Breast epithelium (tissue), 4 donors: ENCODE measurements around the gene SOX10. TPM values are rescaled to one million over a fixed set of nuclear protein-coding genes. Genes with fewer than 3 reads are reported as not detected.

Source experiments
- DNase-seq, 2 donors: peaks; one replicate each; pipeline ENCODE4 v3.0.0-alpha.2; 2019; ENCODE audit warnings: low spot score in 2 of 2
- H3K27ac ChIP-seq, 2 donors: fragments of 200-600 bp; sonication (generic) in 1 of 2; one replicate each; pipeline ENCODE4 v1.5.1; 2016 to 2019; ENCODE audit warnings: mild to moderate bottlenecking in 1 of 2
- H3K27me3 ChIP-seq, 2 donors: fragments of 200-600 bp; sonication (generic) in 1 of 2; one replicate each; pipeline versions ENCODE4 v1.5.1 to v1.6.0; 2017 to 2019; ENCODE audit warnings: control low read depth in 1 of 2, mild to moderate bottlenecking in 1 of 2
- H3K36me3 ChIP-seq: fragments of 200-600 bp; one replicate; pipeline ENCODE4 v1.5.1; 2019
- H3K4me1 ChIP-seq, 2 donors: fragments of 200-600 bp; sonication (generic); one replicate each; pipeline ENCODE4 v1.5.1; 2016 to 2019; ENCODE audit warnings: control low read depth in 1 of 2
- H3K4me3 ChIP-seq, 3 donors: fragments of 200-600 bp; sonication (generic); 1 replicate in 2 of 3; 2 replicates in 1 of 3; pipeline ENCODE4 v1.5.1; 2016 to 2019; ENCODE audit warnings: mild to moderate bottlenecking in 3 of 3, moderate library complexity in 2 of 3
- H3K9me3 ChIP-seq, 2 donors: fragments of 200-600 bp; sonication (generic) in 1 of 2; one replicate each; pipeline ENCODE4 v1.5.1; 2016 to 2019; ENCODE audit warnings: control low read depth in 1 of 2
- POLR2A ChIP-seq: fragments of 450-650 bp; IDR thresholded peaks from one replicate; pipeline ENCODE4 v1.6.1; 2016; ENCODE audit warnings: antibody characterized with exemption, mild to moderate bottlenecking, moderate library complexity
- POLR2AphosphoS5 ChIP-seq, 3 donors: sonication (generic); formaldehyde crosslinking; IDR thresholded peaks; one replicate each; pipeline ENCODE4 v1.6.1; 2017; ENCODE audit warnings: antibody characterized with exemption in 3 of 3
- intact Hi-C: fragments of 100-400 bp; cut with DNase I; formaldehyde crosslinking; loops from one replicate; pipeline ENCODE4 v1.15.1; 2023; ENCODE audit warnings: low total_unique reads
- total RNA-seq, 3 donors: library from RNA; depleted of rRNA; stranded (reverse); fragments of >200 nt; gene quantifications; one replicate each; pipeline ENCODE4 v1.1.0, GENCODE V29; 2016
- TF ChIP-seq, protein P1 (sequence below), 3 donors: fragments of 450-650 bp; IDR thresholded peaks; one replicate each; pipeline ENCODE4 v1.5.1; 2016 to 2017; ENCODE audit warnings: antibody characterized with exemption in 3 of 3, mild to moderate bottlenecking in 3 of 3, moderate library complexity in 3 of 3

The SOX10 gene
- total RNA-seq, 3 donors from 2014 or later = 0.16 to 101 (median 24.9) TPM

DNA sequence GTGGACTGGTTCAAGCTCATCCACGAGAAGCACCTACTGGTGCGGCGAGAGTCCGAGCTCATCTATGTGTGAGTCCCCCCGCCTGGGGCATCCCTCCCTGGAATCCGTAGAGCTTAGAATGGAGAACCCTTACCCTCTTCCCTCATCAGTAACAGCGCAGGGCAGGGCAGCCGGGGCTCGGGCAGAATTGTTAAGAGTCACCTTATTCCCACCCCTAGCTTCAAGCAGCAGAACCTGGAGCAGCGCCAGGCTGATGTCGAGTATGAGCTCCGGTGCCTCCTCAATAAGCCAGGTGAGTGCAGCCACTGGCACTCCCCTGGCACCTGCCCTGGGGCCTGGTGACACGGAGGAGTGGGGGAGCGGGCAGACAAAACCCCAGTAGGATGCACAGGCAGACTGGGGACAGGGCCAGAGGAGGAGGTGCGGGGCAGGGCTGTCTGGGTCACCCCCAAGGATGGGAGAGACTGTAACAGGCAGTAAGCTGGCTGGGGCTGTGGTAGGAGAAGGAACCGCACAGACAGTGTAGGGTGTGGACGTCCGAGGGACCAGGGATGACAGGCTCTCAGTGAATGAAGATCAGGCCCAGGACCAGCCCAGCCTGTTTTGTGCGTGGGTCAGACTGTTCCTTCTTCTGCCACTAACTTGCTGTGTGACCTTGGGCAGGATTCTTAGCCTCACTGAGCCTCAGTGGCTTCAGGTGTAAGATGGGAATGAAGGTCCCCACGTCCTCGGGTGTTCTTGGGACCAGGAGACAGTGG, 51.4 kb downstream of the SOX10 start:
- Histone ChIP-seq H3K27me3 (no peaks in the 10 kb centered on the region), H3K9me3 (no peaks in the 10 kb centered on the region), H3K27ac (peak overlapping the region; percentile 78 to 83), H3K4me3 (no peak overlapping the region), H3K36me3 (no peaks in the 10 kb centered on the region), H3K4me1 (peaks cover 8 to 13% of the 10 kb centered on the region in 2 donors)
- TF ChIP-seq, protein P1, sequence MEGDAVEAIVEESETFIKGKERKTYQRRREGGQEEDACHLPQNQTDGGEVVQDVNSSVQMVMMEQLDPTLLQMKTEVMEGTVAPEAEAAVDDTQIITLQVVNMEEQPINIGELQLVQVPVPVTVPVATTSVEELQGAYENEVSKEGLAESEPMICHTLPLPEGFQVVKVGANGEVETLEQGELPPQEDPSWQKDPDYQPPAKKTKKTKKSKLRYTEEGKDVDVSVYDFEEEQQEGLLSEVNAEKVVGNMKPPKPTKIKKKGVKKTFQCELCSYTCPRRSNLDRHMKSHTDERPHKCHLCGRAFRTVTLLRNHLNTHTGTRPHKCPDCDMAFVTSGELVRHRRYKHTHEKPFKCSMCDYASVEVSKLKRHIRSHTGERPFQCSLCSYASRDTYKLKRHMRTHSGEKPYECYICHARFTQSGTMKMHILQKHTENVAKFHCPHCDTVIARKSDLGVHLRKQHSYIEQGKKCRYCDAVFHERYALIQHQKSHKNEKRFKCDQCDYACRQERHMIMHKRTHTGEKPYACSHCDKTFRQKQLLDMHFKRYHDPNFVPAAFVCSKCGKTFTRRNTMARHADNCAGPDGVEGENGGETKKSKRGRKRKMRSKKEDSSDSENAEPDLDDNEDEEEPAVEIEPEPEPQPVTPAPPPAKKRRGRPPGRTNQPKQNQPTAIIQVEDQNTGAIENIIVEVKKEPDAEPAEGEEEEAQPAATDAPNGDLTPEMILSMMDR (IDR thresholded peaks at IDR 0.05) = no peak
- TF ChIP-seq POLR2A (no peak), POLR2AphosphoS5 (IDR thresholded peaks at IDR 0.05) (no peak)
- DNase-seq = no peak
- intact Hi-C loops = no loop called here

DNA sequence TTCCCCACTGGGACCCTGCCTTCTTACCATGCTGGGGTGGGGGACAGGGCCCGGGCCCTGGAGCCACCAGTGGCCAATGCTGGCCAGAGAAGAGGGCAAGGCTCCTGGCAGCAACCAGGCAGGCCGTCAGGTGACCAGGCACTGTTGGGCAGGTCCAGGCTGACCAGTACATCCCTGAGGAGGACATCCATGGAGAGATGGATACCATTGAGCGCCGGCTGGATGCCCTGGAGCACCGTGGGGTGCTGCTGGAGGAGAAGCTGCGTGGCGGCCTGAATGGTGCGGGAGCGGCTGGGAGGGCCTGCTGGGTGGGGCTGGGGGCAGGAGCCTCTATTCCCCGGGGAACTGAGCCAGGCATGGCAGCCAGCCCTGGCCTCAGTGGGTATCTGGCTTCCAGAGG, 52.0 kb downstream of the SOX10 start:
- Histone ChIP-seq H3K27me3 (no peaks in the 10 kb centered on the region), H3K9me3 (no peaks in the 10 kb centered on the region), H3K4me1 (peaks cover 8 to 13% of the 10 kb centered on the region in 2 donors), H3K27ac (peak overlapping the region; percentile 78 to 83), H3K36me3 (no peaks in the 10 kb centered on the region), H3K4me3 (no peak overlapping the region)
- TF ChIP-seq POLR2A (no peak), POLR2AphosphoS5 (IDR thresholded peaks at IDR 0.05) (no peak)
- TF ChIP-seq, protein P1 (IDR thresholded peaks at IDR 0.05) = no peak
- no peak for DNase-seq
- intact Hi-C loops = no loop called here

DNA sequence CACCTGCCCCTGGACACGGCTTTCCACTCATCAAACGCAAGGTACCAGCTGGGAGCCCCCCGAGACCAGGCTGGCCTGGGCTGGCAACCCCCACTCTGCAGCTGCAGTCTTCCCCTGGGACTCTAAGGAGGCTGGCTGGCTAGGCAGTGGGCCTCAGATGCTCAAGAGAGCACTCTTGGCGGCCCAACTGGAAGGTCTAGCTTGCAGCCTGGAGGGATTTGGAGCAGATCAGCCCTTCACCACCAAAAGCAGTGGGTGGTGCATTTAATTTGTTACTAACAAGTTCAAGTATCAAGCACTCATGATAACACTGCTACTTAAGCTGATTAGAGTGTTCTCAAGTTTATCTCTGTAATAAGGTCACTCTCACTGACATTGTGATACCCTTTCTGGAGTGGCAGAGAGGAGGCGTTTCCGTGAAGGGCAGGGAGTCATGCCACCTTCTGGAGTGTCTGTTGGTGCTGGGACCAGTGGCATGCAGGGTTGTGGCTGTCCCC, 52.4 kb downstream of the SOX10 start:
- H3K27ac ChIP-seq = peak overlapping the region; percentile 78 to 83
- H3K36me3 ChIP-seq = no peaks in the 10 kb centered on the region
- intact Hi-C loops = no loop called here
- no peaks in the 10 kb centered on the region for H3K9me3 ChIP-seq
- no peak for DNase-seq
- no peak overlapping the region for H3K4me3 ChIP-seq
- no peaks in the 10 kb centered on the region for H3K27me3 ChIP-seq
- TF ChIP-seq POLR2AphosphoS5 (IDR thresholded peaks at IDR 0.05) = no peak
- TF ChIP-seq, protein P1 (IDR thresholded peaks at IDR 0.05) = no peak
- no peak for TF ChIP-seq POLR2A
- peaks cover 8 to 13% of the 10 kb centered on the region in 2 donors for H3K4me1 ChIP-seq

DNA sequence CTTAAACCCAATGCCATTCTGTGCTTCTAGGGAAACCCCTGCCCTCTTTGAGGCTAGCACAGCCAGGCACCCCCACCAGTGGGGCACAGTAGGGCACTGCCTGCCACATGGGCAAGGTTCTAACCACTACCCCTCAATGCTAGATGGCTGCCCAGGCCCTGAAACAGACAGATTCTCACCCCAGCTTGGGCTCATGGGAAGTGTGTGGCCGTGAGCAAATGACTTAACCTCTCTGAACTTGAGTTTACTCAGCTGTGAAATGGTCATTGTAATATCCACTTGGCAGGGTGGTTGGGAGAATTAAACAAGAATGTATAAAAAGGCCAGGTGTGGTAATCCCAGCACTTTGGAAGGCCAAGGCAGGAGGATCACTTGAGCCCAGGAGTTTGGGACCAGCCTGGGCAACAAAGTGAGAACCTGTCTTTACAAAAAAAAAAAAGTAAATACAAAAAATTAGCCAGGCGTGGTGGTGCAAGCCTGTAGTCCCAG, 53.4 kb downstream of the SOX10 start:
- TF ChIP-seq POLR2AphosphoS5 (IDR thresholded peaks at IDR 0.05) (no peak), POLR2A (no peak)
- TF ChIP-seq, protein P1 (IDR thresholded peaks at IDR 0.05) = no peak
- DNase-seq = no peak
- Histone ChIP-seq H3K9me3 (no peaks in the 10 kb centered on the region), H3K27ac (no peak overlapping the region), H3K4me1 (peaks cover 8 to 13% of the 10 kb centered on the region in 2 donors), H3K27me3 (no peaks in the 10 kb centered on the region), H3K4me3 (no peak overlapping the region), H3K36me3 (no peaks in the 10 kb centered on the region)
- intact Hi-C loops = no loop called here

DNA sequence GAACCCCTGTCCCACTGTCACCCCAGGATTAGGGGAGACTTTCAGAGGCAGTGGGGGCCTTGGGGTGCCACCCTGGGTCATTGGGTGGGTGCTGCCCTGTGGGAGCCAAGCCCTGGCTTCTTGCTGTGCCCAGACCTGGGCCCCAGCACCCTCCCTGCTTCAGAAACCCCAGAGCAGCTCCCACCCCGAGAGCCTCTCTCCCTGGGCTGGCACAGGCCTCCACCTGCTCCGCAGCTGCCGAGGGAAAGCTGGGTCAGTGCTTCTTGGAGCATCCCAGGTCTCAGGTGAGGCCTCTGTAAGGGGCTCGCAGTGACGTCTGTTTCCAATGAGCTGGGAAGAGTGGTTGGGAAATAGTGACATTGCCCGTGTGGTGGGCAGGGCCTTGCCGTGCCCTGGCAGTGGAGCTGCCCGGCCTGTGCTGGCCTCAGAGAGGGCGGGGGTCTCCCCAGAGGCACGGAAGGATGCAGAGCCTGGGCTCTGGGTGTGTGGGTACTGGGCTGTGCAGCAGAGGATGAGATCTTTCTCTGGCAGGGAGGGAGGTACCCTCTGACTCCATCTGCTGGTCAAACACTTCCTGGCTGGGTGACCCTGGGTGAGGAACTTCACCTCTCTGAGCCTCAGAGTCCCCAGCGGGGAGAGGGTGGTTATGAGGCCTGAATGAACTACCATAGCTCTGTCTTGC, 53.9 kb downstream of the SOX10 start:
- no peaks in the 10 kb centered on the region for H3K36me3 ChIP-seq
- no peak for DNase-seq
- TF ChIP-seq, protein P1 (IDR thresholded peaks at IDR 0.05) = no peak
- no peak for TF ChIP-seq POLR2A
- TF ChIP-seq POLR2AphosphoS5 (IDR thresholded peaks at IDR 0.05) = no peak
- H3K27me3 ChIP-seq = no peaks in the 10 kb centered on the region
- H3K4me1 ChIP-seq = peaks cover 8 to 13% of the 10 kb centered on the region in 2 donors
- H3K4me3 ChIP-seq = no peak overlapping the region
- peak overlapping the region in 1 of 2 donors; percentile 1 for H3K27ac ChIP-seq
- intact Hi-C loops = no loop called here
- no peaks in the 10 kb centered on the region for H3K9me3 ChIP-seq
